Frontal cortex (tissue), 4 donors: ENCODE measurements around the gene FILIP1. TPM values are rescaled to one million over a fixed set of nuclear protein-coding genes. Genes with fewer than 3 reads are reported as not detected.

ENCODE experiments used
- DNase-seq, 2 donors: peaks; one replicate each; pipeline ENCODE4 v3.0.0; 2012; ENCODE audit warnings: low spot score in 2 of 2
- FAIRE-seq: peaks from 2 replicates; lab custom pipeline; 2012; peaks lifted over from hg19 to GRCh38; lab: Jason Lieb, UNC
- total RNA-seq: library from RNA; depleted of rRNA; stranded (reverse); fragments of >200 nt; gene quantifications from one replicate; pipeline ENCODE4 v1.2.3, GENCODE V29; 2014
- donor health status: control.
- donor health status: control.
- donor health status: control.

FILIP1 gene
- total RNA-seq, 1 donor from 2014 or later = 2.9 TPM

DNA sequence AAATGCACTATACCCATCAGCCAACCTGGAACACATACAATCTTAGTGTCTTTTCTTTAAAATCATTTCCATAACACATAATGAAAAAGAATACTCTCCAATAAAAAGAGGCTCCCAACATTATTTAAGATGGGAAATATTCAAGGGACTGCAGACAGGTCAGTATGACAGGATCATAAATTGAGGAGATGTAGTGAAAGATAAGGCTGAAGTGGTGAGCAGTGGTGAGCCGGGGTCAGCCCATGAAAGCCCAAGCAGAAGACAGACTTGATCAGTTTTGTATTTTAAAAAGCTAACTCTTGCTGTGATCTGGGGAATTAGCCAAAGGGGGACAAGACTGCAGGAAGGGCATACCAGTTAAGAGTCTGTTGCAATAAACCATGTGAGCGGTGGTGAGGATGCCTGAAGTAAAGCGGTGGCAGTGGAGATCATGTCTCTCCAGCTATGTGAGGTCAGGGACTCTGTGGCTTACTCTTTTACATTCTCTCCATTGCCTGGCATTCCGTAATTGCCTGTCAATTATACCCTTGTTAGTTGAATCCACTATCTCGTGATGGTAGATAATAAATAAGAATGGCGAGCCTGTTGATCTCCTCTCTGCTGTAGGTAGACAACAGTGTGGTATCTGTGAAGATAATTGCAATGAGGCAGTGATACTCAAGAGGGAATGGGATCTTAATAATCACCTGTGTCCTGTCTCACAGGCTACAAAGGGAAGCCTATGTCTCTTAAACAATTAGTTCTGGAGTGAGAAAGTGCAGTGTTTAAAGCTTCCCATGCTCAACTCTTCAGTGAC is 97.4 kb downstream of the FILIP1 start:
- no peak for FAIRE-seq

GRCh38 chr6:75393806-75394205 is 99.8 kb downstream of the FILIP1 start:
- FAIRE-seq (no peak), DNase-seq (no peak)

More for the DNA sequence above, 97.4 kb downstream of the FILIP1 start:
- no peak for DNase-seq

DNA sequence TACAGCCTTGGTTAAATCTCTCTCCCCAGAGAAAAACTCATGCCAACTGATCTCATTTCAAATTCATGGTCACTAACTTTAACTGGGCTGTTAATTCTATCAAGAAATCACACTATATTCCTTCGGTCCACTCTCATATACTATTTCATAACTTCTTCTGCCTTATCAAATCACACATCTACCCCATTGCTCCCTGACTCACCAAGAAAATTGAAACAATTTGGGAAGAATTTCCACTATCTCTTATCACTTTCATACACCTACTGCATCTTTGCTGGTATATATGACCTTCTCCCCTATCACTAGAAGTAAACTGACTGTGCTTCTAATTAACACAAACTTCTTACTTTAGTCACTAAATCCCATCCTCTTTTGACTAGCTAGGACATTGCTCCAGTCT is 102.3 kb downstream of the FILIP1 start:
- no peak for DNase-seq
- FAIRE-seq = no peak

- DNase-seq (no peak), FAIRE-seq (no peak)
Observed at GRCh38 chr6:75386050-75386770, 107.4 kb downstream of the FILIP1 start.

GRCh38 chr6:75384116-75384515 is 109.5 kb downstream of the FILIP1 start:
- DNase-seq = no peak
- no peak for FAIRE-seq

DNA sequence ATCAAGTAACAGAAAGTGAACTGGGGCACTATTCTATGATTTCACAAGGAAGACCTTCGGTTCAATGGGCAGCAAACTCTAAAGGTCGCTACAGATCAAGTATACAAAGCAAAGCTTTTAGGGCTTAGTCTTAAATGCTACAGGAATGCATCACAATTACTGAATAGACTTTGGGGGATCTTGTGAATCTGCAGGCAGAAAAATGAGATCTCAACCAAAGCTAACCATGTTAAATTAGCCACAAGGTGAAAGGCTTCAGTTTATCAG is 111.0 kb downstream of the FILIP1 start:
- DNase-seq = no peak
- no peak for FAIRE-seq

DNA sequence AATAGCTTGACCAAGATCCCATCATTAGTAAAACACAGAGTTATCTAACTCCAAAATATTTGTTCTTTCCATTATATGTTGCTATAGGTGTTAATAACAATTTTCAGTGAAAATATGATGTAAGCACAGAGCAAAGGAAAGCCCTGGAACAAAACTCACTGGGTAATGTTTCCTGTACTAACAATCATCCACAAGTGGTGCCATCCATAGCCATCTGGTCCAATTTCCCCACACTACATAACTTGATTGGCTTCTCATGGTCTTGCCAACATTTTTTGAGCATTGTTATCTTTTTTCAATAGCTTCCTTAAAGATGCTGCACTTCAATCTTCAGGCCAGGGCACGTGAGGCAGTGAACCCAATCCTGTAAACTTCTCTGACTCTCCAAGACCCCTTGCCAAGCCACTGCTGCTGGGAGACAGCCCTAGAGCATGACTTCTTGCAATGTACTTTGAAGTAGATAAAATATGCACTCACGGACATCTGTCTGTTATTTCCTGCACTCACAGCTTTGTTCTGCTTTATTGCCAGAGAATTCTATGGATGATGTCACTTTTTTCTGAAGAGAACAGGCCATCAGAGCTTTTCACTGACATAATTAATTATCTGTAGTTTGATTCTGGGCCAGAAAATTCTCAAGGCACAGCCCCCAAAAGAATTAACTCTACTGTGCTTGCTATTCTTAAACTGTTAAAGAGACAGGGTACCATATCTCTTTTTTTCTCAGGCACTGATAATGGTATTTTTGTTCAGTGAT is 111.5 kb downstream of the FILIP1 start:
- FAIRE-seq = no peak

DNA sequence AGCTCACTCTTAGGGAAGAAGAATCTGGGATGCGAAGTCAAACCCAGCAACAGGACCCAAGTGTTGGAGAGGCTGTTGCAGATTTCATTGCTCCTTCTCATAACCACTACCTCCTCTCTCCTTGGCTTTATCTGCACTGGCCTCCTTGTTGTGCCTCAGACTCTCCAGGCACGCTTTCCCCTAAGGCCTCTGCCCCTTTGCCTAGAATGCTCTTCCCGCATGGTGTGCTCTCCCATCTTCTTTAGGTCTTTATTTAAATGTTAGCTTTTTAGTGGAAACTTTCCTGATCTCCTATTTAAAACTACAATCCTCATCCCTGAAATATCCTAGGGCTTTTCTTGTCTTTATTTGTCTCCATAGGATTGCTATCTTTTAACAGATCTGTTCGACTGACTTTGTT is 114.1 kb downstream of the FILIP1 start:
- DNase-seq (no peak), FAIRE-seq (no peak)

More for the DNA sequence above, 111.5 kb downstream of the FILIP1 start:
- no peak for DNase-seq

- FAIRE-seq (no peak), DNase-seq (no peak)
Observed at GRCh38 chr6:75378101-75378500, 115.5 kb downstream of the FILIP1 start.

DNA sequence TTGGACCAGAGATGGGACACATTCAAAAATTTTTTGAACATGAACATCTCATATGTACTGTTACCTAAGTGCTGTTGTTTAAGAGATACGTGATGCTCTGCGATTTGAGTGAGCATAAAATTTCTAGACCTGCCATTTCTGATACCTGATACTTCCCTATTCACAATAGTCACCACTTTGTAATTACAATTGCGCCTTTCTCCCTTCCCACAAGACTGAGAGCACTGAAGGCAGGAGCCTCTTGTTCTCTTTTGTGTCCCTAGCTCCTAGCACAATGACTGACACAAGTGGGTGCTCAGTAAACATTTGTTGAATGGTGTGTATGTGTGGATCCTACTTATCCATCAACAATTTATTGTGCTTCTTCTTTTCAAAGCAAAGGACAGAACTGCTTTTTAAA is 116.2 kb downstream of the FILIP1 start:
- no peak for FAIRE-seq
- no peak for DNase-seq

DNA sequence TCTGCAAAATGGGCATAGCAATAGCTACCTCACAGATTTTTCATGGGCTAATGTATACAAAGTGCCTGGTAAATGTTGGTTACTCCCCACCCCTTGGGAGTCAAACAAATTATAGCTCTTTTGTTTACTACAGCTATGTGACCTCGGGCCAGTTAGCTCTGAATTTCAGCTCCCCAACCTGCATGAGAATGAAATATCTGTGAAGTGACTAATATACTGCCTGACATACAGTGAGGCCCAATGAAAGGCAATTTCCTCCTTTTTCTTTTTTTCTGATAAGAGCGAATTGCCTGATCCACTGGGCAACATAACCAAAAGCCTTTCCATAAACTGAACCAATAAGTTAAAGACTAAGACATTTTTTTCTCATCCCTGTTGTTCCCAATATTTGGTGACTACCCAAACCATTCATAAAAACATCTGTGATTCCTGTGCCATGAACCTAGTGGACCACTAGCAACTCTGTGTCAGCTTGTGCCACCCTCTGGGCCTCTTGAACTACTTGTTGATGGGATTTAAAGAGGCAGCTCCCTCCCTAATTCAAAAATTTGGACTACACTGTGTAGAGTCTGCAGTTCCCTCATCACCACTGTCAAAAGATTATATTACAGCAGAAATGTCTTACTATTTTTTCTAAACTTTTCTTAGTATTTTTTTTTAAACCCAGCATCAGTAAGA is 117.1 kb downstream of the FILIP1 start:
- FAIRE-seq (no peak), DNase-seq (no peak)

GRCh38 chr6:75374961-75375400 is 118.6 kb downstream of the FILIP1 start:
- FAIRE-seq (no peak), DNase-seq (no peak)

- FAIRE-seq = no peak
Observed at GRCh38 chr6:75372884-75373283, 120.7 kb downstream of the FILIP1 start.

GRCh38 chr6:75370011-75370410 is 123.6 kb downstream of the FILIP1 start:
- FAIRE-seq = no peak
- no peak for DNase-seq

More at GRCh38 chr6:75372884-75373283, 120.7 kb downstream of the FILIP1 start:
- no peak for DNase-seq

- FAIRE-seq (no peak), DNase-seq (no peak)
Observed at GRCh38 chr6:75368864-75369402, 124.7 kb downstream of the FILIP1 start.

- FAIRE-seq (no peak), DNase-seq (no peak)
Observed at GRCh38 chr6:75368151-75368779, 125.3 kb downstream of the FILIP1 start.

GRCh38 chr6:75363304-75363703 is 130.3 kb downstream of the FILIP1 start:
- FAIRE-seq = no peak
- DNase-seq = no peak

DNA sequence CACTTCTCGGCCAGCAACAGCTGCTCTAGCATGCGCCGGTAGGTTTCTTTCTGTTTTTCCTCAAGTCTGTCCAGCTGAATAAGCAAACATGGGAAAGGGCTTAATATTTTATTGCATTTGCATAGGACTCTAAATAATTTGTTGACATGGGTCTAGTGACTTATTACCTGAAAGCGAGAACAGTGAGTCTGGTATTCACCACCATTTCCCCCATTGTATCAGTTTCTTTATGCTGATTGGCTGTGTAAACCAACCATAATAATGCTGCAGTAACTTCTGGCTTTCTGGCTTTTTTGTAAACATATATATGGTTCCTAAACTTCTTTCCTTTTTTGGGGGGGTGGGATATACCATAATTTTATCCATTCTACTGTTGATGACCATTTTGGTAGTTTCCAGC is 140.0 kb downstream of the FILIP1 start:
- FAIRE-seq = no peak
- DNase-seq = no peak

DNA sequence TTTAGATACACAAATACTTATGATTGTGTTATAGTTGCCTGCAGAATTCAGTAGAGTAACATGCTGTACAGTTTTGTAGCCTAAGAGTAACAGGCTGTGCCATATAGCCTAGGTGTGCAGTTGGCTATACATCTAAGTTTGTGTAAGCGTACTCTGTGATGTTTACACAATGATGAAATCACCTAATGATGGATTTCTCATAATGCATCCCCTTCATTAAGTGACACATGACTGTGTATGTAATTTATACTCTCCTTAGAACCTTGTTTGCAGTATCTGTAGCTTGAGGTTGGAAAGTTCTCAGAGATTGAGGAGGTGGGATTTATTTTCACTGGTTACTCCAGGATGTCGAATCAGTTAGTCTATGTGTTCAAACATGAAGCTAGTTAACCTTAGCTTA is 142.0 kb downstream of the FILIP1 start:
- FAIRE-seq = no peak
- no peak for DNase-seq

GRCh38 chr6:75350808-75351207 is 142.8 kb downstream of the FILIP1 start:
- FAIRE-seq = no peak

More at GRCh38 chr6:75350808-75351207, 142.8 kb downstream of the FILIP1 start:
- DNase-seq = no peak
